ENCODE measurements around the gene ZNF132.
"Not testable (repeated sequence)": the region's sequence is repeated elsewhere in the genome, so short reads cannot be mapped to it uniquely, and the experiment has no call there.

Gene ZNF132

GRCh38 chr19:58439576-58440554 lies at the start of gene ZNF132:
Gene ZNF132, minus strand, starts transcription at chr19:58440153. Its CDS starts 332 bp downstream, at chr19:58439821.
- no peak for DNase-seq

- DNase-seq = not testable (repeated sequence)
Measured at GRCh38 chr19:58484349-58484748, 44.4 kb upstream of the ZNF132 start.

GRCh38 chr19:58483776-58484175 lies 43.8 kb upstream of the ZNF132 start:
- no peak for DNase-seq

- no peak for DNase-seq
Measured at GRCh38 chr19:58482372-58482771, 42.4 kb upstream of the ZNF132 start.

- DNase-seq = no peak
Measured at GRCh38 chr19:58480831-58481230, 40.9 kb upstream of the ZNF132 start.

GRCh38 chr19:58480481-58480830 lies 40.5 kb upstream of the ZNF132 start:
- no peak for DNase-seq

- DNase-seq = no peak
Measured at GRCh38 chr19:58479736-58480480, 40.0 kb upstream of the ZNF132 start.

GRCh38 chr19:58479303-58479702 lies 39.4 kb upstream of the ZNF132 start:
- no peak for DNase-seq

- no peak for DNase-seq
Measured at GRCh38 chr19:58477871-58478270, 37.9 kb upstream of the ZNF132 start.

GRCh38 chr19:58477130-58477529 lies 37.2 kb upstream of the ZNF132 start:
- DNase-seq = no peak

- peak in 1 of 2 experiments; percentile 5 for DNase-seq
Measured at GRCh38 chr19:58476498-58477015, 36.6 kb upstream of the ZNF132 start.

- DNase-seq = peak; percentile 84 to 93
Measured at GRCh38 chr19:58475714-58476497, 36.0 kb upstream of the ZNF132 start, which contains the start of gene ZNF446. Gene ZNF446, plus strand, starts transcription at chr19:58476352. Its CDS starts 867 bp downstream, at chr19:58477219.

GRCh38 chr19:58474997-58475713 lies 35.2 kb upstream of the ZNF132 start:
- no peak for DNase-seq

GRCh38 chr19:58474291-58474996 lies 34.5 kb upstream of the ZNF132 start:
- DNase-seq = no peak

- no peak for DNase-seq
Measured at GRCh38 chr19:58473775-58474174, 33.8 kb upstream of the ZNF132 start.

GRCh38 chr19:58471736-58472135 lies 31.8 kb upstream of the ZNF132 start:
- DNase-seq = no peak

- DNase-seq = not testable (repeated sequence)
Measured at GRCh38 chr19:58470837-58471543, 31.0 kb upstream of the ZNF132 start.

GRCh38 chr19:58469241-58470013 lies 29.5 kb upstream of the ZNF132 start:
- no peak for DNase-seq

GRCh38 chr19:58468216-58468839 lies 28.4 kb upstream of the ZNF132 start:
- no peak for DNase-seq

Data from SW 1271 (cell line).